GM18505 (cell line): ENCODE measurements around the gene RABGEF1.
"Not testable (repeated sequence)": the region's sequence is repeated elsewhere in the genome, so short reads cannot be mapped to it uniquely, and the experiment has no call there.

Experiments
- ATAC-seq: cut with Tn5 transposase; IDR thresholded peaks from one replicate; pipeline ENCODE4 v1.9.1; 2021; ENCODE audit not compliant: unreplicated experiment
- POLR2A ChIP-seq: IDR thresholded peaks from 4 replicates; pipeline ENCODE4 v1.6.1; 2011; ENCODE audit warnings: borderline replicate concordance; ENCODE audit not compliant: insufficient read depth, insufficient read length; ENCODE audit errors: extremely low read depth

Gene RABGEF1

GRCh38 chr7:66741710-66742049 is 1.1 kb downstream of the RABGEF1 start:
- ATAC-seq, result no peak
- TF ChIP-seq POLR2A, result no peak

- ATAC-seq, result not testable (repeated sequence)
Measured at GRCh38 chr7:66742298-66742697, 1.8 kb downstream of the RABGEF1 start.

GRCh38 chr7:66743920-66744319 is 3.4 kb downstream of the RABGEF1 start:
- TF ChIP-seq POLR2A, result no peak
- ATAC-seq, result no peak

- no peak for ATAC-seq
- no peak for TF ChIP-seq POLR2A
Measured at GRCh38 chr7:66747385-66747784, 6.9 kb downstream of the RABGEF1 start.

GRCh38 chr7:66747881-66748511 is 7.5 kb downstream of the RABGEF1 start:
- no peak for ATAC-seq

GRCh38 chr7:66748791-66749190 is 8.3 kb downstream of the RABGEF1 start:
- TF ChIP-seq POLR2A, result no peak
- no peak for ATAC-seq

More at GRCh38 chr7:66747881-66748511, 7.5 kb downstream of the RABGEF1 start:
- TF ChIP-seq POLR2A, result no peak

GRCh38 chr7:66751945-66752344 is 11.4 kb downstream of the RABGEF1 start:
- no peak for ATAC-seq
- TF ChIP-seq POLR2A, result no peak

GRCh38 chr7:66754541-66754940 is 14.0 kb downstream of the RABGEF1 start:
- no peak for ATAC-seq
- TF ChIP-seq POLR2A, result no peak

GRCh38 chr7:66755059-66755458 is 14.5 kb downstream of the RABGEF1 start:
- not testable (repeated sequence) for ATAC-seq

GRCh38 chr7:66756227-66756626 is 15.7 kb downstream of the RABGEF1 start:
- ATAC-seq, result not testable (repeated sequence)

GRCh38 chr7:66756889-66757288 is 16.4 kb downstream of the RABGEF1 start:
- no peak for ATAC-seq
- TF ChIP-seq POLR2A, result no peak

- no peak for TF ChIP-seq POLR2A
- no peak for ATAC-seq
Measured at GRCh38 chr7:66757939-66758338, 17.4 kb downstream of the RABGEF1 start.

GRCh38 chr7:66758950-66759628 is 18.6 kb downstream of the RABGEF1 start:
- peak; percentile 88 for ATAC-seq
- no peak for TF ChIP-seq POLR2A

GRCh38 chr7:66763183-66763582 is 22.6 kb downstream of the RABGEF1 start:
- ATAC-seq, result not testable (repeated sequence)

GRCh38 chr7:66763633-66764355 is 23.3 kb downstream of the RABGEF1 start:
- not testable (repeated sequence) for ATAC-seq

GRCh38 chr7:66764905-66765304 is 24.4 kb downstream of the RABGEF1 start:
- ATAC-seq, result not testable (repeated sequence)

GRCh38 chr7:66765322-66766025 is 24.9 kb downstream of the RABGEF1 start:
- ATAC-seq, result not testable (repeated sequence)
